AG20443 (cell line): ENCODE results near the gene IRF5.
"Not testable (repeated sequence)": the region's sequence is repeated elsewhere in the genome, so short reads cannot be mapped to it uniquely, and the experiment has no call there.

Experiments used
- DNase-seq: peaks from one replicate; pipeline ENCODE4 v3.0.0; 2012; ENCODE audit warnings: low spot score, mixed read lengths

The IRF5 gene

GRCh38 chr7:128939075-128939860 lies 1.5 kb downstream of the IRF5 start:
- no peak for DNase-seq

GRCh38 chr7:128939861-128940410 lies 2.2 kb downstream of the IRF5 start:
- no peak for DNase-seq

- DNase-seq = no peak
These were observed 3.0 kb downstream of the IRF5 start for GRCh38 chr7:128940494-128941322.

GRCh38 chr7:128941323-128941890 lies 3.7 kb downstream of the IRF5 start:
- DNase-seq = no peak

- DNase-seq = no peak
These were observed 4.3 kb downstream of the IRF5 start for GRCh38 chr7:128941946-128942526.

- not testable (repeated sequence) for DNase-seq
These were observed 5.5 kb downstream of the IRF5 start for GRCh38 chr7:128943251-128943650.

GRCh38 chr7:128944487-128945236 lies 6.9 kb downstream of the IRF5 start:
- DNase-seq = no peak

GRCh38 chr7:128945668-128946366 lies 8.1 kb downstream of the IRF5 start:
- no peak for DNase-seq

GRCh38 chr7:128946936-128947830 lies 9.5 kb downstream of the IRF5 start:
- peak; percentile 21 for DNase-seq

- peak; percentile 11 for DNase-seq
These were observed 10.1 kb downstream of the IRF5 start for GRCh38 chr7:128947854-128948253.

GRCh38 chr7:128948312-128948973 lies 10.7 kb downstream of the IRF5 start:
- no peak for DNase-seq

- DNase-seq = no peak
These were observed 11.4 kb downstream of the IRF5 start for GRCh38 chr7:128948976-128949760.

- DNase-seq = no peak
These were observed 13.6 kb downstream of the IRF5 start for GRCh38 chr7:128951296-128951695.

- DNase-seq = no peak
These were observed 16.4 kb downstream of the IRF5 start for GRCh38 chr7:128954150-128954549.

GRCh38 chr7:128954830-128955802 lies 17.4 kb downstream of the IRF5 start:
- DNase-seq = peak; percentile 92

GRCh38 chr7:128955981-128956380 lies 18.3 kb downstream of the IRF5 start:
- no peak for DNase-seq

GRCh38 chr7:128959296-128959695 lies 21.6 kb downstream of the IRF5 start:
- DNase-seq = no peak
